ENCODE measurements around the gene MTF1. TPM values are rescaled to one million over a fixed set of nuclear protein-coding genes. Genes with fewer than 3 reads are reported as not detected.

MTF1 gene
- total and polyA plus RNA-seq, 10 donors: 1.3 to 49.8 (median 11.4) TPM

GRCh38 chr1:37878071-37878470 is 18.7 kb upstream of the MTF1 start:
- no peaks in the 10 kb centered on the region for H3K4me1 ChIP-seq
- intact Hi-C loops (cut with DNase I; ENCODE audit: low total_unique reads): no loop called here
- H3K4me3 ChIP-seq: no peak overlapping the region
- H3K9me3 ChIP-seq: no peaks in the 10 kb centered on the region
- no peak for DNase-seq
- 89 to 97% (median 94%) methylated on average over 4 to 6 of the region's 6 CpGs for WGBS, 5 donors
- peaks cover 12 to 100% (median 96%) of the 10 kb centered on the region in 6 donors for H3K36me3 ChIP-seq
- H3K27me3 ChIP-seq (replicated peaks in 1 of 7): no peaks in the 10 kb centered on the region
- TF ChIP-seq CTCF (IDR thresholded peaks at IDR 0.05 in 8 of 11, conservative IDR thresholded peaks at IDR 0.05 in 3 of 11) (no peak), POLR2A (IDR thresholded peaks at IDR 0.05) (no peak), POLR2AphosphoS5 (IDR thresholded peaks at IDR 0.05) (no peak)
- no peak overlapping the region for H3K27ac ChIP-seq

- 94 to 100% (median 96%) methylated on average over 1 of the region's 1 CpG for WGBS, 5 donors
- DNase-seq: no peak
- H3K4me1 ChIP-seq: no peaks in the 10 kb centered on the region
- no peaks in the 10 kb centered on the region for H3K9me3 ChIP-seq
- intact Hi-C loops (cut with DNase I; ENCODE audit: low total_unique reads): no loop called here
- no peak overlapping the region for H3K4me3 ChIP-seq
- TF ChIP-seq CTCF (IDR thresholded peaks at IDR 0.05 in 8 of 11, conservative IDR thresholded peaks at IDR 0.05 in 3 of 11) (no peak), POLR2A (IDR thresholded peaks at IDR 0.05) (no peak), POLR2AphosphoS5 (IDR thresholded peaks at IDR 0.05) (no peak)
- no peaks in the 10 kb centered on the region for H3K27me3 ChIP-seq (replicated peaks in 1 of 7)
- H3K36me3 ChIP-seq: peaks cover 3 to 100% (median 92%) of the 10 kb centered on the region in 6 donors
- H3K27ac ChIP-seq: no peak overlapping the region
Observed at GRCh38 chr1:37875833-37876232, 16.4 kb upstream of the MTF1 start.

GRCh38 chr1:37872692-37873091 is 13.3 kb upstream of the MTF1 start:
- no peaks in the 10 kb centered on the region for H3K9me3 ChIP-seq
- no peak for DNase-seq
- H3K4me3 ChIP-seq: no peak overlapping the region
- H3K27ac ChIP-seq: no peak overlapping the region
- TF ChIP-seq CTCF (IDR thresholded peaks at IDR 0.05 in 8 of 11, conservative IDR thresholded peaks at IDR 0.05 in 3 of 11) (no peak), POLR2A (IDR thresholded peaks at IDR 0.05) (no peak), POLR2AphosphoS5 (IDR thresholded peaks at IDR 0.05) (no peak)
- H3K4me1 ChIP-seq: no peaks in the 10 kb centered on the region
- 94 to 100% (median 100%) methylated on average over 1 of the region's 1 CpG for WGBS, 5 donors
- peaks cover 3 to 100% (median 93%) of the 10 kb centered on the region in 6 donors for H3K36me3 ChIP-seq
- no peaks in the 10 kb centered on the region for H3K27me3 ChIP-seq (replicated peaks in 1 of 7)
- intact Hi-C loops (cut with DNase I; ENCODE audit: low total_unique reads): no loop called here

GRCh38 chr1:37868466-37868865 is 9.1 kb upstream of the MTF1 start:
- Histone ChIP-seq H3K36me3 (peaks cover 0 to 100% (median 92%) of the 10 kb centered on the region in 6 donors), H3K27me3 (replicated peaks in 1 of 7) (no peaks in the 10 kb centered on the region), H3K9me3 (no peaks in the 10 kb centered on the region), H3K27ac (no peak overlapping the region), H3K4me1 (no peaks in the 10 kb centered on the region), H3K4me3 (no peak overlapping the region)
- DNase-seq: no peak
- TF ChIP-seq CTCF (IDR thresholded peaks at IDR 0.05 in 8 of 11, conservative IDR thresholded peaks at IDR 0.05 in 3 of 11): no peak
- TF ChIP-seq POLR2AphosphoS5 (IDR thresholded peaks at IDR 0.05): no peak
- no peak for TF ChIP-seq POLR2A (IDR thresholded peaks at IDR 0.05)
- 83 to 98% (median 96%) methylated on average over 2 of the region's 2 CpGs for WGBS, 5 donors
- intact Hi-C loops (cut with DNase I; ENCODE audit: low total_unique reads): no loop called here

Measured in spleen (tissue), 11 donors.